ENCODE measurements around the gene CLCN2.
"Not testable (repeated sequence)": the region's sequence is repeated elsewhere in the genome, so short reads cannot be mapped to it uniquely, and the experiment has no call there.

CLCN2 gene

DNA sequence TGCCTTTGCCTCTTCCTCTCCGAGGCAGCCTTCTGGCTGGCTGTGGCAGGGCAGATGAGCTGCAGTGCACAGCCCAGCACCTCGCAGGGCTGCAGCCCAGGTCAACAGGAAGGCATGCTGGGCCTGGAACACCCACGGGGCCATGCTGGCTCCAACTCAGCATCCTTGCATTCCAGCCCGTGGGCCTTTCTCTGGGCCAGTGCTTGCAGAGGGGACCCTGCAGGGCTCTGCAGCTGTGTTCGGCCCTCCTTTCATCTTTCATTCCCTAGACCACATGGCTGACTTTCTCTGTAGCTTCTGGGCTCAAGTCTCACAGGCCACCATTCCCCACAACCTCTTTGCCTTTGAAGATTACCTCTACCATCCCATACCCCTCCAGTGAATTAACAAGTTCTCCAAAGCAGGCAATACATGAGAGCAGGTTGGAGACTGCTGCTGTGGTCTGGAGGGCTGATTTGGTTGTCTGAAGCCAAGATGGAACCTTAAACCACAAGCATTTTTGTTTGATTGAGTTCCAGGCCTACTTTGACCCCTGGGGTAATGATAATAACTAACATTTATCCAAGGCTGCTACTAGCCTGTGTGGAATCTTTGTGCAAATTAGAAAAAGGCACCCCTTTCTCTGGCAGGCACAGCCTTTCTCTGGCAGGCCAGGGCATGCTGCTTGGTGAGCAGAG, 18.1 kb downstream of the CLCN2 start:
- no peak for DNase-seq

DNA sequence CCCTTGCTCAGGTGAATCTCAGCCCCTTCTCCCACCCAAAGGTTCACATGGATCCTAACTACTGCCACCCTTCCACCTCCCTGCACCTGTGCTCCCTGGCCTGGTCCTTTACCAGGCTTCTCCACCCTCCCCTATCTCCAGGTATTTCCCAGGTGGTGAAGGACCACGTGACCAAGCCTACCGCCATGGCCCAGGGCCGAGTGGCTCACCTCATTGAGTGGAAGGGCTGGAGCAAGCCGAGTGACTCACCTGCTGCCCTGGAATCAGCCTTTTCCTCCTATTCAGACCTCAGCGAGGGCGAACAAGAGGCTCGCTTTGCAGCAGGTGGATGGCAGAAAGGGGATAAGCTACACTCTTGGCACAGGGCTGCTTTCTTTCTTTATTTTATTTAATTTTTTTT, 19.5 kb downstream of the CLCN2 start:
- DNase-seq, result no peak

DNA sequence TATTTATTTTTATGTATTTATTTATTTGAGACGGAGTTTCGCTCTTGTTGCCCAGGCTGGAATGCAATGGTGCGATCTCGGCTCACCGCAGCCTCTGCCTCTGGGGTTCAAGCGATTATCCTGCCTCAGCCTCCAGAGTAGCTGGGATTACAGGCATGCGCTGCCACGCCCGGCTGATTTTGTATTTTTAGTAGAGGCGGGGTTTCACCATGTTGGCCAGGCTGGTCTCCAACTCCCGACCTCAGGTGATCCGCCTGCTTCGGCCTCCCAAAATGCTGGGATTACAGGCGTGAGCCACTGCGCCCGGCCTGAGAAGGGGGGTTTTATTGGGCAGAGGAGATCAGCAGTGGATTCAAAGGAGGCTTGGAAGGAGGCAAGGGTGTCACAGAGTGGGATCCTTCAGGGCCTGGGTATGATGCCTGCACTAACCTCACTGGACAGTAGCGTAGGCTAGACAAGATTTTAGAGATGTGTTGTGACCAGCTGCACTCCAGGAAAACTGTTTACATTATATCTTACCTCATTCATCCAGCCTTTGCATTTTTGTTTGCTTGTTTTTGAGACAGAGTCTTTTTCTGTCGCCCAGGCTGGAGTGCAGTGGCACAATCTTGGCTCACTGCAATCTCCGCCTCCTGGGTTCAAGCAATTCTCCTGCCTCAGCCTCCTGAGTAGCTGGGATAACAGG, 21.8 kb downstream of the CLCN2 start:
- not testable (repeated sequence) for DNase-seq

DNA sequence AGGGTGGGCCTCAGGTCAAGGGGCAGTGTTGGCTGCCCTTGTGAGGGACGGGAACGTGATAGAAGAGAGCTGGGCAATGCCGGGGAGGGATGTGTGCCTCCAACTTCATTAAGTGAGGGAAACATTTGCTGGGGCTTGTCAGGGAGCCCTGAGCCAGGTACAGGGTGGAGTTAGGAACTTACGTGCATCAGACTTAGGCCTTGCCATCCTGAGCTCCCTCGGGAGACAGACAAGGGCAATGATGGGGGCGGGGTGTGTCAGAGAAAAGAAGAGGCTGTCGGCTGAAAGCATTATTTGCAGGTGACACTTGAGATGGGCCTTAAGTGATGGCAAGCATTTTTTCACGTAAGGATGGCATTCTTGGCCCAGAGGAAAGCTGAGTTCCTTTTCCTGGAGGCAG, 22.4 kb downstream of the CLCN2 start:
- no peak for DNase-seq

DNA sequence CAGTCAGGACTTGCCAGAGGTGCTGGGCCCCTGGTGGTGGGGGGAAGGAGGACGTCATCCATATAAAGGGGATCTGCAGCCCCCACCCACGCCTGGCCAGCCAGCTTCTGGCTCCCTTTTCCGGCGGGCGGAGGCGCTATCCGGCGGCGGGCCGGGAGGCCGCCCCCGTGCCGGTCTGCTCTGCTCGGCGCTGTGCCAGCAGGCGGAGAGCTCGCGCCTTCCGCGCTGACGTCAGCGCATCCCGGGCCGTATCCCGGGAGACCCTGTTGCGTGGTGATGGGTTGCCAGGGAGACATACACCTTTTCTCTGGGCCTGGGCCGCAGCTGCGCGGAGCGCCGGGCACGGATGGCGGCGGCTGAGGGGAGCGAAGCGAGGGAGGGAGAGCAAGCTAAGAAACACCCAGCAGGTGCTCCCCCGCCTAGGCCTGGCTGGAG, 22.9 kb downstream of the CLCN2 start:
- DNase-seq, result no peak

DNA sequence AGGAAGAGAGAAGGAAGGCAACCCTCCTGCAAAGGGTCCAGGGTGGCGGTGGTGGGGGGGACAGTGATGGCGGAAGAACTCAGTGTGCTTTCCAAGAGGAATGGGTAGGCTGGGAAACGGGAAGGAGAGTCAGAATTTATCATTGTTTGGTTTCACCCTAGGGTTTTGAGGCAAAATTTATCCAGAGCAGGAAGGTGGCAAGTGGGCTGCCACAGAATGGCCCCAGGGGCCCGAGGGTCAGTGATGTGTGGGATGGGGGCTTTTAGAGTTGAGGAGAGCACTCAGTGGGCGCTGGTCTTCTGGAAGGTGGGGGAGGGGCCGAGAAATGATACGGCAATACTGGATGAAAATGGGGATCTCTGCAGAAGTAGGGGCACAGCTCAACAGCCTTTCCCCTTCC, 23.4 kb downstream of the CLCN2 start:
- no peak for DNase-seq

DNA sequence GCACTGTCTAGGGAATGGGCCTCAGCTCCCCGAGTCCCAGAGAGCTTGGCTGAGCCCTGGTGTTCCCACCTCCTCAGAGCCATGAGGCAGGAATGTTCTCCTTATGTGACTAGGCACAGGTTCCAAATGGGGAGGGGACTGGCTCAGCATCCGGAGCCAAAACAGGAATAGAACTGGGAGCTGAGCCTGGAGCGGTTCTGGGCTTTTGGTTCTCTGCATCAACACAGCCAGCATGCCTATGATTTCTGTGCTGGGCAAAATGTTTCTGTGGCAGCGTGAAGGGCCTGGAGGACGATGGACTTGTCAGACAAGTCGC, 24.0 kb downstream of the CLCN2 start, which contains the start of gene FAM131A:
TSS of gene FAM131A (plus strand) at position 202 of the 316 bp plus-strand sequence. CDS start at position 233, 31 bp downstream.
- DNase-seq, result no peak

DNA sequence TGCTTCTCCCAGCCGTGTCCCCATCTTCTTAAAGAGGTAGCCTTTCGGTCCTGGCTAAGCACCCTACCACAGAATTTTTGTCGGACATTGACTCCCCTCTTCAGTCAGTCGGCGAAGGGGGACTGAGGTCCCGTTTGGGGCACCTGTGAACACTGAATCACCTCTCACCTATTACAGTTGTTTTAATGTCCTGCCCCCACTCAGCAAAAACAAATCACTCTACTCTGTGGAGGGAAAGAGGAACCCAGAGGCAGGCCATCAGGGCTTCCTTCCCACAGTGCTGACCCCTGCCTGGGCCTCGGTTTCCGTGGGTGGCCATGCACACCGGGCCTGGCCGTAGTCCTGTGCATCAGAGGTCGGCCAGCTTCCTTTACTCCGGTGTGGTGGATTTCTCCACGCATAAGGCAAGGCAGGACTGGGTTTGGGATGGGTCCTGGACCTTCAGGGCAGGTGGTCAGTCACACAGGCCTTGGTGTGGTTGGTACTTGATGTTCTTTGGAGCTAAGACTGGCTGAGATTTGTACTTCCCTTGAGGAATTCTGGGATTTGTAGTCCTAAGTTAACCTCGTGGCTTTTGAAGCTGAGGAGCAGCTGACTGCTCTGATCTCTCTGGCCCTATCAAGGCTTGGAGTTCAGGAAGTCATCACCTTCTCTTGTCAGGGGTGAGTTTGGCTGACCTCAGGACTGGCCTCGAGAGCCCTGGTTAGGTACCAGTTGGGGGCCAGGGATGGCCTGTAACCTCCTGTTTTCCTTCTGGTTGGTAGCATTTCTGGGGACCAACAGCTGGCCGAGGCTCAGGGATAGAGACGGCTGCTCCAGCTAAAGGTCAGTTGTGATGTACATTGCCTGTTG, 24.6 kb downstream of the CLCN2 start:
- DNase-seq, result no peak

DNA sequence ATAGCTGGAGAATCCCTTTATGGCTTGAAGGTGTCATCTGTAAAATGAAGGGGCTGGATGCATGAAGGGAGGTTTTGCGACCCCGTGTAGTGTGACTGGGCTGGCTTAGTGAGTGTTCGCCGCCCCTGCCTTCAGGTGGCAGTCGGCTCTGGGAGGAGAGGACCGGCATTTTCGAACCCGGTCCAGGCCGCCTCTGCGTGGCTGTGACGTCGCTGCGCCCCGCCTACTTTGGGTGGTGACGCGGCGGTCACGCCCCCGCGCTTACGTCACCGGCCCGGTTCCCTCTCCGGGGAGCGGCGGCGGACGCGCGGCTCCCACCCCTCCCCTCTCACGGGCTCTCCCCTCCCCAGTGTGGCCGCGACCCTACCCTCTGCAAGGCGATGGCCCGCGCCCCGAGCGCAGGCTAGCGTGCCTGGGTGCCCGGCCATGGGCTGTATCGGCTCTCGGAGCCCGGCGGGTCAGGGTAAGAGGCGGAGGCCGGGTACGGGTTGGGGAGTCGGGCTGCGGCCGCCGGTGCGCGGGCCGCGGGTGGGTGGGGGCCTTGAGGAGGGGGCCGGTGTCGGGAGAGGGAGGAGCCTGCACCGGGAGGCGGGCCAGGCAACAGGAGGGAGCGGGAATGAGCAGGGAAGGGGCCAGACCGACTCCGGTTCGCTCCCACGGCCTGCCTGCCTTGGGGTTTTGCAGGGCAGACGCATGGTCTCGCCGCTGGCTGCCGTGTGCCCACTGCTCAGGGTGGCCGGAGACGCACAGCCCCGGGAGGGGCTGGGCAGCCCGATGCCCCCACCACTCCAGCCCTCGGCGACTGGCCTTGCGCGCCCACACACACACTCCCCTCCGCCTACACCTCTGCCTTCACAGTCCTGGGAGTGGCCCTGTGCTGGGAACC, 25.5 kb downstream of the CLCN2 start:
- DNase-seq, result peak; percentile 91

DNA sequence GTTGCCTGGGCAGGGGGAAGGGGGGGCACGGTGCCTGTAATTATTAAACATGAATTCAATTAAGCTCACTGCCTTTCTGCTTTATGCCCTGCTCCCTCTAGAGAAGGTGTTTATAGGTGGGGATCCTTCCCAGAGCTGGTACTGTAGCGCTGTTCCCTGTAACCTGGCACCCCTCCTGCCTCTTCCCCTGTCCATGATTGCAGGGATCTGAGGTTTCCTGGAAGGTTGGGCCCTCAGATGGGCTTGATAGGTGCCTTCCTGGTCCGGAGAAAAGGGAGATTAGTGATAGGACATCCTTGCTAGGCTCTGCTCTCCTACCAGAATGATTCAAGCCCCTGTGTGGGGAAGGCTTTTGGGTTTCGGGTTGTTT, 26.1 kb downstream of the CLCN2 start:
- DNase-seq, result no peak

DNA sequence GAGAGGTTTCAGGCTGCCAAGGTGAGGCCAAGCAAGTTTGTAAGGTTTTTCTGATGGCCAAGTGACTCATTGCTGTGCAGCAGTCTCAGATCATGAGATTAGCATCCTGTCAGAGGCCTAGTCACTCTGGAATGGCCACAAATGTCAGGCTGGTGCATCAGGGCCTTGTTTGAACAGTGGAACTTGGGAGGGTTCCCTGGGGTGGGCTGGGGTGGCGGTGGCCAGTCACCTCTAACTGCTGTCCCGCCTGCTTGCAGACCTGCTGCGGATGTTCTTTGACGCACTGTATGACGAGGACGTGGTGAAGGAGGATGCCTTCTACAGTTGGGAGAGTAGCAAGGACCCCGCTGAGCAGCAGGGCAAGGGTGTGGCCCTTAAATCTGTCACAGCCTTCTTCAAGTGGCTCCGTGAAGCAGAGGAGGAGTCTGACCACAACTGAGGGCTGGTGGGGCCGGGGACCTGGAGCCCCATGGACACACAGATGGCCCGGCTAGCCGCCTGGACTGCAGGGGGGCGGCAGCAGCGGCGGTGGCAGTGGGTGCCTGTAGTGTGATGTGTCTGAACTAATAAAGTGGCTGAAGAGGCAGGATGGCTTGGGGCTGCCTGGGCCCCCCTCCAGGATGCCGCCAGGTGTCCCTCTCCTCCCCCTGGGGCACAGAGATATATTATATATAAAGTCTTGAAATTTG, 26.8 kb downstream of the CLCN2 start:
- DNase-seq, result peak; percentile 69

DNA sequence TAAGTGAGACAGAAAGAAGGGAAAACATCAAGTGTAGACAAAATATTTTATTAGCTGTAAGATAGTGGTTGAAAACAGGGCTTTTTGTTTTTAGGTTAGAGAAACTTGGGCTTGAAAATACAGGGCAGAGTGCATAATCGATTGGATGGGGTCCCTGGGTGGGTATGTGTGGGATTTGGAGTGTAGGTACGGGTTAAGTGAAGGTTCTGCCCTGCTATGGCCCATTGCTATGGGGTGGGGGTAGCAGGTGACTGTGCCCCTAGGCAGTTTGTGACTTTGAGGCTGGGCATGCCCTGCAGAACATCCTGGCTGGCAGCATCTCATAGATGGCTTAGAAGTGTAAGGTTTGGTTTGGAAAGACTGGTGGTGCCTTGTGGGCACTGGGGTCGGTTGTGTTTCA, 27.7 kb downstream of the CLCN2 start:
- DNase-seq, result no peak

DNA sequence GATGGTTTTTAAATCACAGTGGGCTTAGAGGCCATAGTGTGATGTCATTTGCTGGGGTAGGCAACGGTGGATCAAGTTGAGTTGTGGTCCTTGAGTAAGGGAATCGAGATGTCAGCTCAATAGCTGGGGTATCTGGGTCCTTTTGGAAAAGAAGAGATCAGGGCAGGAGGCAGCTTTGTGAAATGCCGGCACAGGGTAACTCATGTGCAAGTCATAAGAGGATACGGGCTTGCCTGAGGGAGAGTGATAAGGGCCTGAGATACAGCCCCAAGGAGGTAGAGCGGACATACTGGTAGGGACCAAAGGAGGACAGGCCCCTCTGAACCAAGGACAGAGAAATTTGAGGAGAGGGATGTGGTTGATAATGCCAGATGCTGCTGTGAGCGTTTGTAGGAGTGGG, 28.2 kb downstream of the CLCN2 start:
- no peak for DNase-seq

DNA sequence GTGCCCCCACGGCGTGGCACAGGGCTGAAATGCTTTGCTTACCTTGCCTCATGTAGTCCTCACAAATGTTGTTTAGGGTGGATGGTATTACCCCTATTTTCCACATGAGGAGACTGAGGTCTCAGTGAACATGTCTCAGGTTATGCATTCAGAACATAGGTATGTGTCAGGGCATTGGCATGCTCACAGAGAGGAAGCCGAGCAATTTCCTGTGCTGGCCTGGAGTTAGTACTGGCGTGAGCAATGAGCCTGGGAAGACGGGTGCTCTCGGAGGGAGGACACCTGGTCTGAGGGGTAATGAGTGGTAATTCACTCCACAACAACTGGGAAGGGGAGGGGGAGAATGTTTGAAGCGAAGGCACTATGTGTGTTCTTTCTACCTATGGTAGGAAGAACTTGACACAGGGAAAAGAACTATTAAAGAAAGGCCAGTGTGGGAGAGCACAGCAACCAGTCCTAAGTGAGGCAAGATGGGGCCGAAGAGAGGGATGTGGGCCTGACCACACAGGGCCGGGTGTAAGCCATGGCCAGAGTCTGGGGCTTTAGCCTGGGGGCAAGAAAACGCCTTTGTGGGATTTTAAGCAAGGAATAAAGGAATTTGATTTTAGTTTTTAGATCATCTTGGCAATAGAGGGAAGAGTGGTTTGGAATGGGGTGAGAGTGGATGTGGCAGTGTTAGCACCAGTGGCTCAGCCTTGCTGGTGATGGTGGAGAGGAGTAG, 28.9 kb downstream of the CLCN2 start:
- no peak for DNase-seq

DNA sequence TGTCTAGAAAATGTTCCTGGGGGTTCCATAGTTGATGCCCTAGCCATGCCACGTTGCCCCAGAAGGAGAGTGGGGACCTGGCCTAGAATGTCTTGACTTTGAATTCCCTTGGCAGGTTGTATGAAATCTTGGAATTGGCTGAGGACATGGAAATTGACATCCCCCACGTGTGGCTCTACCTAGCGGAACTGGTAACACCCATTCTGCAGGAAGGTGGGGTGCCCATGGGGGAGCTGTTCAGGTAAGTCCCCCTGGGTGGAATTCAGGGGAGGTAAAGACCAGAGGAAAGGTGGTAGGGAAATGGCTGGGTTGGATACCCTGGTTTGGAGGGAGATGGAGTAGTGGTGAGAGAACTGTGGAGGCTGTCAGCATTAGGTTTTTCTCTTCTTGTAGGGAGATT, 32.9 kb downstream of the CLCN2 start:
- DNase-seq, result no peak

DNA sequence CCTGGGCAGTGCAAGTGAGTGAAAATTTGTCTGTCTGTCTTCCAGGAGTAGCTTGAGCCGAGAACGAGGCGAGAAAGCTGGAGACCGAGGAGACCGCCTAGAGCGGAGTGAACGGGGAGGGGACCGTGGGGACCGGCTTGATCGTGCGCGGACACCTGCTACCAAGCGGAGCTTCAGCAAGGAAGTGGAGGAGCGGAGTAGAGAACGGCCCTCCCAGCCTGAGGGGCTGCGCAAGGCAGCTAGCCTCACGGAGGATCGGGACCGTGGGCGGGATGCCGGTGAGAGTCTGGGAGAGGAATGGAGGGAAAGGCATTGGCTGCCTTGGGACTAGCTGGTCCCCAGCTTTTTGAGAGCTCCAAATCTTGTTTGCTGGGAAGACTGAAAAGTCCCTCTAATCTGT, 34.2 kb downstream of the CLCN2 start:
- DNase-seq, result no peak

DNA sequence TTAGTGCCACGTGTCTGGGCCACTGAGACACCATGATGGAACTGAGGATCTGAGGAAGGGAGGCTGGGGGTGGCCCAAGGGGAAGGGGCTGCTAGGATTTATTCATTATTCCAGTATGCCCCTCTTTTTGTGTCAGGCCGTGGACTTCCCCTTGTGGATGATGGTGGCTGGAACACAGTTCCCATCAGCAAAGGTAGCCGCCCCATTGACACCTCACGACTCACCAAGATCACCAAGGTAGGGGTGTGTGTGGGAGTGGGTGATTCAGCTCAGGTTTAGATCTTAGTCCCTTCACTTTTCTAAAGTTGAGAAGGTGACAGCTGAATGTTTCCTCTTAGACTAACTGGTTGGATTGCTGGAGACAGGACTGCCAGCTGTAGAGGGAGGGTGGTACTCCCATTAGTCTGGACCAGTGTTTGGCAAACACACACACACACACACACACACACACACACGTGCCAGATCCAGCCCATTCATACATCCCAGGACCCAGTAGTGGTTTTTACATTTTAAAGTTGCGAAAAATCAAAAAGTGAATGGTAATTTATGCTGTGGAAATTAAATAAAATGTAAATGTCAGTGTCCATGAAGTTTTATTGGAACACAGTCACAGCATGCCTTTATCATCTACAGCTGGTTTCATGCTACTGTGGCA, 35.6 kb downstream of the CLCN2 start:
- DNase-seq, result peak; percentile 62

DNA sequence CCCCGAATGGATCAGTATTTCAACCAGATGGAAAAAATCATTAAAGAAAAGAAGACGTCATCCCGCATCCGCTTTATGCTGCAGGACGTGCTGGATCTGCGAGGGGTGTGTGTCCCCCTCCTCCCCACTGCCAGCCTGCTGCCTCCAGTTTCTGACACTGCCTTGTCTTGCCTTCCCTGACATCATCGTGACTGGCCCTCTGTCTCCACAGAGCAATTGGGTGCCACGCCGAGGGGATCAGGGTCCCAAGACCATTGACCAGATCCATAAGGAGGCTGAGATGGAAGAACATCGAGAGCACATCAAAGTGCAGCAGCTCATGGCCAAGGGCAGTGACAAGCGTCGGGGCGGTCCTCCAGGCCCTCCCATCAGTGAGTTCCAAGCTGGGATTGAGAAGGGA, 36.1 kb downstream of the CLCN2 start:
- DNase-seq, result no peak

DNA sequence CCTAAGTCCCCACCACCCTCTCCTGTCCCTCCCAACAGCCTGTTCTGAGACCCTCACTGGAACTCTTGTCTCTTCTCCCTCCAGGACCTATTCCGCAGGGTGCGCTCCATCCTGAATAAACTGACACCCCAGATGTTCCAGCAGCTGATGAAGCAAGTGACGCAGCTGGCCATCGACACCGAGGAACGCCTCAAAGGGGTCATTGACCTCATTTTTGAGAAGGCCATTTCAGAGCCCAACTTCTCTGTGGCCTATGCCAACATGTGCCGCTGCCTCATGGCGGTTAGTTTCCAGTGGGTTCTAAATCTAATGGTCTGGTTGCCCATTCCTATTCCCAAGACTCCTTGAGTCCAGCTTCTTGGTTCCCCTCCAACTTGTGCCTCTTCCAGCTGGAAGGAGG, 37.7 kb downstream of the CLCN2 start:
- no peak for DNase-seq

DNA sequence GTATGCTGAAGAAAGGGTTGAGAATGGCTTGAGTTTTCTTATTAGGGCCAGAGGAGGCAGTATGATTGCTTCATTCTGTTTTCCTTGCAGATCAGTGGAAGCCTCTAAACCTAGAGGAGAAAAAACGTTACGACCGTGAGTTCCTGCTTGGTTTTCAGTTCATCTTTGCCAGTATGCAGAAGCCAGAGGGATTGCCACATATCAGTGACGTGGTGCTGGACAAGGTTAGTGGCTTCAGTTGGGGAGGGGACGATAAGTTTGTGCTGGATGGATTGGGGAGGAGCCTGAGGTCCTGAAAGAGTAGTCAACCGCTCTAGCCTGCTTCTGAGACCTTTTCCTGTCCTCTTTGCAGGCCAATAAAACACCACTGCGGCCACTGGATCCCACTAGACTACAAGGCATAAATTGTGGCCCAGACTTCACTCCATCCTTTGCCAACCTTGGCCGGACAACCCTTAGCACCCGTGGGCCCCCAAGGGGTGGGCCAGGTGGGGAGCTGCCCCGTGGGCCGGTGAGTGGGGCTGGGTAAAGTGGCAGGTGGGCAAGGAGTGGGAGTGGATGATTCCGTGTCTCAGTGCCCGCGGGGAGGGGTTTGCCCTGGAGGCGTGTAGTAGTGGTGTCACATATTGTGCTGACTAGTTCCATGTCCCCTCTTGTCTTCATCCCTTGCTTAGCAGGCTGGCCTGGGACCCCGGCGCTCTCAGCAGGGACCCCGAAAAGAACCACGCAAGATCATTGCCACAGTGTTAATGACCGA, 38.5 kb downstream of the CLCN2 start:
- no peak for DNase-seq

All from activated CD4-positive, alpha-beta T cell treated with anti-CD3 and anti-CD28 coated beads for 48 hours (primary cell).